ENCODE data around the gene HAVCR1. TPM values are rescaled to one million over a fixed set of nuclear protein-coding genes. Genes with fewer than 3 reads are reported as not detected.
"Not testable (repeated sequence)": the region's sequence is repeated elsewhere in the genome, so short reads cannot be mapped to it uniquely, and the experiment has no call there.

HAVCR1 gene
- polyA plus RNA-seq, 2 of the 4 experiments (the other 2 are of a cell fraction), result 94.7 to 103 TPM

DNA sequence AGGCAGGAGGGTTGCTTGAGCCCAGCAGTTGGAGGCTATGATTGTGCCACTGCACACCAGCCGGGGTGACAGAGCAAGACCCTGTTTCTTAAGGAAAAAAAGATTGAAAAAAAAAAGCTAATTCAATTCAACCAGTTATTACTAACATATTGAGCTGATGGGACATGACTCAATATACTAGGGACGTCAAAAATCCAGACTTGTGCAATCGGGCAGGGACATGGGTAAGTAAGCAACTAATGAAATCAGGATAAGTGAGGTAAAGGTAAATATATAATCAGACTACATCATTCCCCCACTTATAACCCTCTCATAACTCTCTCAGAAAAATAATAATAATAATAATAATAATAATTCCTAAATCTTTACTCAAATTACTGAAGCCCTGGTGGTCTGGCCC lies 975 bp upstream of the HAVCR1 start (continued):
- TF ChIP-seq HEYL (CRISPR knock-in tag; IDR thresholded peaks at IDR 0.05), result no peak
- TF ChIP-seq JUN (IDR thresholded peaks at IDR 0.05), result peak; percentile 67 to 73; a peak in 3 of 5 replicates
- no peak for TF ChIP-seq CHD4 (IDR thresholded peaks at IDR 0.05; ENCODE audit: borderline replicate concordance)
- TF ChIP-seq RFX5 (IDR thresholded peaks at IDR 0.05), result no peak
- TF ChIP-seq HMGXB4 (CRISPR knock-in tag; IDR thresholded peaks at IDR 0.05; ENCODE audit: borderline replicate concordance), result no peak

GRCh38 chr5:157057459-157058370 lies 1.2 kb downstream of the HAVCR1 start:
- peak; percentile 98 for FAIRE-seq
- POLR2A ChIA-PET, result interaction anchor here (0.8 to 1.8 kb wide), 3 partner anchors 11 to 23 kb away, joined by 3 to 11 read pairs (median 3); no protein-coding TSS in a partner anchor

DNA sequence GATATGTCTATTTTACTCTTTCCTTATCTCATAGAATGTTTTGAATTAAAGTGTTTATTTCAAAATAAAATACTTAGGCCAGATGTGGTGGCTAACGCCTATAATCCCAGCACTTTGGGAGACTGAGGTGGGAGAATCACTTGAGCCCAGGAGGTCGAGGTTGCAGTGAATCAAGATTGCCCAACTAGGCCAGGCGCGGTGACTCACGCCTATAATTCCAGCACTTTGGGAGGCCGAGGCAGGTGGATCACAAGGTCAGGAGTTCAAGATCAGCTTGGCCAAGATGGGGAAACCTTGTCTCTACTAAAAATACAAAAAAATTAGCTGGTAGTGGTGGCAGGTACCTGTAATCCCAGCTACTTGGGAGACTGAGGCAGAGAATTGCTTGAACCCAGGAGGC lies 2.1 kb downstream of the HAVCR1 start:
- not testable (repeated sequence) for ATAC-seq, FAIRE-seq, H3K9me3 ChIP-seq
- 4% methylated on average over 6 of the region's 6 CpGs for WGBS (ENCODE audit: missing lambda C conversion rate)
- Histone ChIP-seq H3K27ac (peak overlapping the region; percentile 89 to 92), H3K4me2 (peak overlapping the region; percentile 67), H3K4me1 (peaks cover 78% of the 10 kb centered on the region), H3K4me3 (peak overlapping the region; percentile 48)
- TF ChIP-seq GATA3 (IDR thresholded peaks at IDR 0.05; ENCODE audit: borderline replicate concordance) (peak; percentile 61; the same call in 1 of the 2 replicates), ATOH8 (CRISPR knock-in tag; IDR thresholded peaks at IDR 0.05; ENCODE audit: low read depth) (peak; percentile 25; the same call in 1 of the 2 replicates), EP300 (IDR thresholded peaks at IDR 0.05) (peak; percentile 32 to 55; a peak in 3 of 5 replicates), PBX3 (IDR thresholded peaks at IDR 0.05) (0 out of 2 replicates have a peak, but pooled peaks have one; percentile 17), CEBPB (IDR thresholded peaks at IDR 0.05) (peak; percentile 86 to 97), HOXB13 (CRISPR knock-in tag; IDR thresholded peaks at IDR 0.05; ENCODE audit: low read depth) (peak; percentile 34; the same call in 1 of the 2 replicates), JUNB (IDR thresholded peaks at IDR 0.05) (peak; percentile 63), FOSL2 (IDR thresholded peaks at IDR 0.05) (peak; percentile 71), FOSL2 (CRISPR knock-in tag; IDR thresholded peaks at IDR 0.05) (peak; percentile 86)
- TF ChIP-seq, protein P1, sequence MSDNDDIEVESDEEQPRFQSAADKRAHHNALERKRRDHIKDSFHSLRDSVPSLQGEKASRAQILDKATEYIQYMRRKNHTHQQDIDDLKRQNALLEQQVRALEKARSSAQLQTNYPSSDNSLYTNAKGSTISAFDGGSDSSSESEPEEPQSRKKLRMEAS (IDR thresholded peaks at IDR 0.05), result peak; percentile 72
- ChIA-PET POLR2A (interaction anchor here (0.8 kb wide), 1 partner anchor 11 kb away, joined by 3 read pairs; no protein-coding TSS in a partner anchor), CTCF (interaction anchor here (0.7 to 3.3 kb wide), 2 partner anchors 10 to 33 kb away, joined by 3 to 17 read pairs; no protein-coding TSS in a partner anchor)
- peak in 1 of 2 experiments; percentile 62 for DNase-seq (ENCODE audit: low read depth in 1 of 2, low spot score in 1 of 2)

More at GRCh38 chr5:157057459-157058370, 1.2 kb downstream of the HAVCR1 start:
- ATAC-seq (peak; percentile 54 to 69), DNase-seq (ENCODE audit: low read depth in 1 of 2, low spot score in 1 of 2) (peak; percentile 28 to 63)
- Histone ChIP-seq H3K4me3 (peak overlapping the region; percentile 48), H3K9me3 (no peaks in the 10 kb centered on the region), H3K4me2 (peak overlapping the region; percentile 67), H3K4me1 (peaks cover 71% of the 10 kb centered on the region), H3K27ac (peak overlapping the region; percentile 89 to 92)
- TF ChIP-seq CEBPB (IDR thresholded peaks at IDR 0.05) (peak; percentile 86), FOSL2 (IDR thresholded peaks at IDR 0.05) (no peak), FOSL2 (CRISPR knock-in tag; IDR thresholded peaks at IDR 0.05) (peak; percentile 38; the same call in 1 of the 2 replicates), JUN (IDR thresholded peaks at IDR 0.05) (peak in 1 of 2 experiments; percentile 24; a peak in 2 of 5 replicates), HOXA7 (CRISPR knock-in tag; IDR thresholded peaks at IDR 0.05) (no peak), HDAC2 (IDR thresholded peaks at IDR 0.05) (no peak), BCL3 (IDR thresholded peaks at IDR 0.05) (0 out of 3 replicates have a peak, but pooled peaks have one; percentile 20), FOSB (CRISPR knock-in tag; IDR thresholded peaks at IDR 0.05) (no peak), HES2 (IDR thresholded peaks at IDR 0.05) (peak; percentile 38; the same call in 1 of the 2 replicates), EP300 (IDR thresholded peaks at IDR 0.05) (no peak)
- CTCF ChIA-PET, result interaction anchor here (0.7 to 2.8 kb wide), 5 partner anchors 8 to 74 kb away, joined by 3 to 17 read pairs (median 3); no protein-coding TSS in a partner anchor
- 1% methylated on average over 10 of the region's 11 CpGs for WGBS (ENCODE audit: missing lambda C conversion rate)
